IMR-90 (cell line): ENCODE results near the gene BBIP1. TPM values are rescaled to one million over a fixed set of nuclear protein-coding genes. Genes with fewer than 3 reads are reported as not detected.

Experiments
- ATAC-seq: fragments of 200-7000 bp; cut with Tn5 transposase; 2 replicates; pipeline ENCODE4 v1.9.1; 2020; ENCODE audit warnings: low read depth, mild to moderate bottlenecking, moderate library complexity
- BruUV-seq: library from RNA; stranded (reverse); fragments of 400-500 nt; replicated peaks from 2 replicates; lab custom pipeline; 2021; lab: Mats Ljungman, UMichigan
- CTCF ChIA-PET: fragments of 300-600 bp; formaldehyde crosslinking; extraction: SDS; loops from one replicate; lab custom pipeline; 2021; ENCODE audit warnings: antibody characterized with exemption; lab: Yijun Ruan, JAX
- POLR2A ChIA-PET: fragments of 300-600 bp; sonication (Branson Sonifier 250); formaldehyde crosslinking; loops from one replicate; lab custom pipeline; 2022; ENCODE audit warnings: antibody characterized with exemption; ENCODE audit not compliant: unreplicated experiment; lab: Charles Lee
- DNase-seq: peaks from one replicate; pipeline ENCODE4 v3.0.0; 2013
- H2AFZ ChIP-seq: replicated peaks from 2 replicates; pipeline ENCODE3; 2013; ENCODE audit warnings: low read length, mild to moderate bottlenecking; ENCODE audit not compliant: poor library complexity
- H2AK5ac ChIP-seq: 2 replicates; pipeline ENCODE4 v1.6.1; 2013; ENCODE audit warnings: low read depth, low read length, inconsistent platforms
- H2AK9ac ChIP-seq: replicated peaks from 2 replicates; pipeline ENCODE3; 2013; ENCODE audit warnings: mild to moderate bottlenecking, low read depth, low read length, moderate library complexity; ENCODE audit not compliant: poor library complexity
- H2BK120ac ChIP-seq: 2 replicates; pipeline ENCODE4 v1.6.1; 2013; ENCODE audit warnings: low read depth, low read length, inconsistent platforms
- H2BK15ac ChIP-seq: 3 replicates; pipeline ENCODE4 v1.6.1; 2013; ENCODE audit warnings: low read depth, low read length, inconsistent platforms
- H2BK20ac ChIP-seq: 2 replicates; pipeline ENCODE4 v1.6.1; 2013; ENCODE audit warnings: low read depth, mild to moderate bottlenecking, inconsistent platforms, low read length, moderate library complexity
- H2BK5ac ChIP-seq: 2 replicates; pipeline ENCODE4 v1.6.1; 2013; ENCODE audit warnings: mild to moderate bottlenecking, low read depth, low read length, inconsistent platforms; ENCODE audit not compliant: poor library complexity, severe bottlenecking
- H3K14ac ChIP-seq: replicated peaks from 2 replicates; pipeline ENCODE4 v1.6.1; 2013; ENCODE audit warnings: low read depth, low read length, inconsistent platforms
- H3K18ac ChIP-seq: 2 replicates; pipeline ENCODE4 v1.6.1; 2013; ENCODE audit warnings: low read depth, low read length, control low read depth
- H3K23ac ChIP-seq: 2 replicates; pipeline ENCODE4 v1.6.1; 2013; ENCODE audit warnings: low read depth, low read length, inconsistent platforms
- H3K27ac ChIP-seq: 2 replicates; pipeline ENCODE4 v1.5.1; 2013; ENCODE audit warnings: mild to moderate bottlenecking, control low read depth, low read length; ENCODE audit not compliant: insufficient read depth
- H3K27me3 ChIP-seq: 2 replicates; pipeline ENCODE4 v1.6.1; 2013; ENCODE audit warnings: low read length; ENCODE audit not compliant: control insufficient read depth, insufficient read depth
- H3K36me3 ChIP-seq: 2 replicates; pipeline ENCODE4 v1.6.1; 2013; ENCODE audit warnings: low read length, mixed read lengths; ENCODE audit not compliant: control insufficient read depth, insufficient read depth
- H3K4ac ChIP-seq: 2 replicates; pipeline ENCODE4 v1.6.1; 2013; ENCODE audit warnings: low read depth, low read length, inconsistent platforms
- H3K4me1 ChIP-seq: 2 replicates; pipeline ENCODE4 v1.6.1; 2013; ENCODE audit warnings: low read length, mixed read lengths; ENCODE audit not compliant: control insufficient read depth, insufficient read depth
- H3K4me2 ChIP-seq: 2 replicates; pipeline ENCODE4 v1.6.1; 2013; ENCODE audit warnings: low read depth, mild to moderate bottlenecking, control low read depth, low read length, moderate library complexity
- H3K4me3 ChIP-seq: 2 replicates; pipeline ENCODE4 v1.5.1; 2013; ENCODE audit warnings: low read depth, mild to moderate bottlenecking, control low read depth, low read length, moderate library complexity; ENCODE audit not compliant: insufficient read depth
- H3K56ac ChIP-seq: 2 replicates; pipeline ENCODE4 v1.6.1; 2013; ENCODE audit warnings: low read length, inconsistent platforms; ENCODE audit not compliant: insufficient read depth; ENCODE audit errors: extremely low read depth
- H3K79me1 ChIP-seq, 2 experiments: 2 replicates each; pipeline ENCODE4 v1.6.1; 2013; ENCODE audit warnings: low read length in 2 of 2, inconsistent platforms in 1 of 2, low read depth in 1 of 2
- H3K9ac ChIP-seq: 2 replicates; pipeline ENCODE4 v1.6.1; 2013; ENCODE audit warnings: low read depth, low read length, control low read depth
- H3K9me1 ChIP-seq: 2 replicates; pipeline ENCODE4 v1.6.1; 2013; ENCODE audit warnings: low read length, inconsistent platforms; ENCODE audit not compliant: insufficient read depth
- H3K9me3 ChIP-seq: 2 replicates; pipeline ENCODE4 v1.6.1; 2013; ENCODE audit warnings: low read length; ENCODE audit not compliant: control insufficient read depth, insufficient read depth
- H4K20me1 ChIP-seq: 2 replicates; pipeline ENCODE4 v1.6.1; 2013; ENCODE audit warnings: low read length, inconsistent platforms; ENCODE audit not compliant: insufficient read depth
- H4K5ac ChIP-seq: 2 replicates; pipeline ENCODE4 v1.6.1; 2013; ENCODE audit warnings: mild to moderate bottlenecking, low read depth, low read length, control low read depth
- H4K8ac ChIP-seq, 2 experiments: 2 replicates each; pipeline ENCODE4 v1.6.1; 2013; ENCODE audit warnings: low read depth in 2 of 2, low read length in 2 of 2, control low read depth in 1 of 2, inconsistent platforms in 1 of 2
- H4K91ac ChIP-seq: 2 replicates; pipeline ENCODE4 v1.6.1; 2013; ENCODE audit warnings: low read depth, low read length, inconsistent platforms; ENCODE audit not compliant: insufficient read depth
- BHLHE40 ChIP-seq: fragments of 150-350 bp; IDR thresholded peaks from 2 replicates; pipeline ENCODE4 v1.6.1; 2016; ENCODE audit warnings: mild to moderate bottlenecking, low read depth, low read length
- CEBPB ChIP-seq: IDR thresholded peaks from 2 replicates; pipeline ENCODE4 v1.6.1; 2012; ENCODE audit warnings: low read depth, low read length, improper control_type of control experiment
- CHD1 ChIP-seq: IDR thresholded peaks from 2 replicates; pipeline ENCODE4 v1.6.1; 2012; ENCODE audit warnings: low read depth, low read length, improper control_type of control experiment
- CTCF ChIP-seq: conservative IDR thresholded peaks from 2 replicates; pipeline ENCODE4 v1.5.1; 2012; ENCODE audit warnings: mild to moderate bottlenecking, low read depth, low read length, improper control_type of control experiment
- ELK1 ChIP-seq: fragments of 150-350 bp; IDR thresholded peaks from 2 replicates; pipeline ENCODE4 v1.6.1; 2016; ENCODE audit warnings: low read depth, mild to moderate bottlenecking, low read length, moderate library complexity, borderline replicate concordance
- FOS ChIP-seq: fragments of 150-350 bp; IDR thresholded peaks from 2 replicates; pipeline ENCODE4 v1.6.1; 2016; ENCODE audit warnings: low read depth, low read length
- MAFK ChIP-seq: IDR thresholded peaks from 2 replicates; pipeline ENCODE4 v1.6.1; 2012; ENCODE audit warnings: low read depth, low read length, improper control_type of control experiment
- MAZ ChIP-seq: IDR thresholded peaks from 2 replicates; pipeline ENCODE4 v1.6.1; 2012; ENCODE audit warnings: low read depth, mild to moderate bottlenecking, low read length, improper control_type of control experiment, moderate library complexity, borderline replicate concordance
- MXI1 ChIP-seq: IDR thresholded peaks from 2 replicates; pipeline ENCODE4 v1.6.1; 2012; ENCODE audit warnings: low read depth, mild to moderate bottlenecking, low read length, moderate library complexity, borderline replicate concordance
- NFE2L2 ChIP-seq: fragments of 150-350 bp; IDR thresholded peaks from 2 replicates; pipeline ENCODE4 v1.6.1; 2016; ENCODE audit warnings: low read depth, mild to moderate bottlenecking, low read length
- RAD21 ChIP-seq: IDR thresholded peaks from 2 replicates; pipeline ENCODE4 v1.6.1; 2012; ENCODE audit warnings: low read length, improper control_type of control experiment
- RCOR1 ChIP-seq: IDR thresholded peaks from 2 replicates; pipeline ENCODE4 v1.6.1; 2012; ENCODE audit warnings: mild to moderate bottlenecking, low read length, improper control_type of control experiment; ENCODE audit not compliant: insufficient replicate concordance
- RFX5 ChIP-seq: IDR thresholded peaks from 2 replicates; pipeline ENCODE4 v1.8.0; 2012; ENCODE audit warnings: low read depth, mild to moderate bottlenecking, low read length, moderate library complexity
- SMC3 ChIP-seq: fragments of 150-350 bp; IDR thresholded peaks from 2 replicates; pipeline ENCODE4 v1.6.1; 2016; ENCODE audit warnings: low read depth, mild to moderate bottlenecking, antibody characterized with exemption, low read length, moderate library complexity
- USF2 ChIP-seq: fragments of 150-350 bp; IDR thresholded peaks from 2 replicates; pipeline ENCODE4 v1.6.1; 2017; ENCODE audit warnings: mild to moderate bottlenecking, antibody characterized with exemption, low read length, low read depth
- WGBS, 2 experiments: methylation state at CpG; one replicate each; pipeline versions ENCODE4 v1.1.5 to v1.1.7; 2013; ENCODE audit warnings: missing lambda C conversion rate in 2 of 2; ENCODE audit not compliant: insufficient read length in 1 of 2; ENCODE audit errors: extremely low coverage in 2 of 2; 5-methylcytosine and 5-hydroxymethylcytosine counted together
- dilution Hi-C: fragments of 300-500 bp; cut with HindIII; formaldehyde crosslinking; loops from one replicate; pipeline ENCODE4 v1.14.3; 2018; ENCODE audit warnings: low sequenced_read_pairs; ENCODE audit not compliant: unreplicated experiment
- in situ Hi-C: fragments of 300-500 bp; cut with MboI; formaldehyde crosslinking; loops from 3 replicates; pipeline ENCODE4 v1.14.3; 2019; ENCODE audit warnings: low sequenced_read_pairs, inconsistent platforms, mixed read lengths
- intact Hi-C: fragments of 100-400 bp; cut with micrococcal nuclease; formaldehyde crosslinking; loops from 2 replicates; pipeline ENCODE4 v1.10.0; 2022
- polyA plus RNA-seq, 3 experiments: library from polyadenylated mRNA; depleted of rRNA; stranded (reverse); fragments of >200 nt; gene quantifications; 2 replicates each; pipeline ENCODE4 v1.2.3, GENCODE V29; 2012; ENCODE audit warnings: low replicate concordance in 1 of 3
- total RNA-seq: library from RNA; depleted of rRNA; stranded (reverse); fragments of >200 nt; gene quantifications from 2 replicates; pipeline ENCODE4 v1.2.3, GENCODE V29; 2012

The BBIP1 gene
- total and polyA plus RNA-seq, 2 of the 4 experiments (the other 2 are of a cell fraction): 17.4 to 19.9 TPM

GRCh38 chr10:110858297-110858934 lies 60.6 kb downstream of the BBIP1 start:
- no peak overlapping the region for H2BK5ac ChIP-seq
- WGBS, 2 experiments: no CpG with 5 or more reads among the region's 1 CpG
- H3K56ac ChIP-seq: no peak overlapping the region
- H3K9ac ChIP-seq: no peak overlapping the region
- no peak for DNase-seq
- no peak overlapping the region for H4K91ac ChIP-seq
- 0 out of 2 replicates have a peak, but pooled peaks have one; percentile 10 for ATAC-seq
- no peak overlapping the region for H2BK20ac ChIP-seq
- H3K79me1 ChIP-seq: no peaks in the 10 kb centered on the region
- H3K23ac ChIP-seq: no peak overlapping the region
- peak overlapping the region; percentile 60; the same call in 1 of the 2 replicates for H3K18ac ChIP-seq
- no peaks in the 10 kb centered on the region for H3K9me3 ChIP-seq
- no peak overlapping the region for H2AK9ac ChIP-seq
- peaks cover 19% of the 10 kb centered on the region for H3K4me1 ChIP-seq
- no peak overlapping the region for H3K4ac ChIP-seq
- no peak overlapping the region for H3K4me2 ChIP-seq
- H2BK120ac ChIP-seq: no peak overlapping the region
- H3K27me3 ChIP-seq: no peaks in the 10 kb centered on the region
- intact Hi-C loops: no loop called here
- dilution Hi-C loops: no loop called here
- H2AK5ac ChIP-seq: no peak overlapping the region
- in situ Hi-C loops: no loop called here
- no TSS peak for BruUV-seq
- POLR2A ChIA-PET: no interaction called here
- H3K4me3 ChIP-seq: no peak overlapping the region
- H3K27ac ChIP-seq: no peak overlapping the region
- no peak overlapping the region; the same call in 1 of the 2 replicates for H3K14ac ChIP-seq
- CTCF ChIA-PET: interaction anchor here (0.7 kb wide), 1 partner anchor 19 kb away, joined by 3 read pairs; no protein-coding TSS in a partner anchor
- no peaks in the 10 kb centered on the region for H4K20me1 ChIP-seq
- no peaks in the 10 kb centered on the region; the same call in 1 of the 2 replicates for H3K9me1 ChIP-seq
- no peak overlapping the region for H4K8ac ChIP-seq
- H3K36me3 ChIP-seq: no peaks in the 10 kb centered on the region
- H4K5ac ChIP-seq: no peak overlapping the region; the same call in 1 of the 2 replicates
- no peak for TF ChIP-seq MAZ
- TF ChIP-seq USF2: no peak
- no peak for TF ChIP-seq MXI1
- TF ChIP-seq MAFK: no peak
- TF ChIP-seq RFX5: no peak
- TF ChIP-seq SMC3: no peak
- no peak for TF ChIP-seq CTCF
- no peak for TF ChIP-seq NFE2L2
- no peak for TF ChIP-seq CHD1
- no peak for TF ChIP-seq RCOR1
- no peak for TF ChIP-seq FOS
- TF ChIP-seq RAD21: no peak
- no peak for TF ChIP-seq ELK1
- no peak for TF ChIP-seq CEBPB
- TF ChIP-seq BHLHE40: no peak
- no peak overlapping the region; the same call in 2 of the 3 replicates for H2BK15ac ChIP-seq
- no peak overlapping the region for H2AFZ ChIP-seq
